ENCODE results near the gene ADIRF.
"Not testable (repeated sequence)": the region's sequence is repeated elsewhere in the genome, so short reads cannot be mapped to it uniquely, and the experiment has no call there.

ADIRF gene

DNA sequence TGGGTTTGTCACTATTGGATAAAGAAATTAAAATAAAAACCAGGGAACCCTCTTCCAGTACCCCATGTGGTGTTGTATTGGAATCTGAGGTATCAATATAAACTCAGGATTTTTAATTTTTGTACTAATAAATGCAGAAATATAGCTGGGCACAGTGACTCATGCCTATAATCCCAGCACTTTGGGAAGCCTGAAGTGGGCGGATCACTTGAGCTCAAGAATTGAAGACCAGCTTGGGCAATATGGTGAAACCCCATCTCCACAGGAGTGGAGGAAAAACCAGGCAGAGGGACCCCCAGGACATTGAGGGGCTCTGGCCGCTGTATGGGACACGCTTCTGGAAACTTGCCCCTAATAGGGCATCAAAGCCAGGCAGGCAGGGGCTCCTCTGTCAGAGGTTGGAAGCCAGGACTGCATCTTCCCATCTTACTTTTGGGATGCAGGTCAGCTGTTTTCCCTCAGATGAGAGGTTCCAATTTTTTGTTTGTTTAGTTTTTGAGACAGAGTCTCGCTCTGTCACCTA lies 11.1 kb downstream of the ADIRF start:
- no peak for DNase-seq (ENCODE audit: low read depth in 2 of 2)

DNA sequence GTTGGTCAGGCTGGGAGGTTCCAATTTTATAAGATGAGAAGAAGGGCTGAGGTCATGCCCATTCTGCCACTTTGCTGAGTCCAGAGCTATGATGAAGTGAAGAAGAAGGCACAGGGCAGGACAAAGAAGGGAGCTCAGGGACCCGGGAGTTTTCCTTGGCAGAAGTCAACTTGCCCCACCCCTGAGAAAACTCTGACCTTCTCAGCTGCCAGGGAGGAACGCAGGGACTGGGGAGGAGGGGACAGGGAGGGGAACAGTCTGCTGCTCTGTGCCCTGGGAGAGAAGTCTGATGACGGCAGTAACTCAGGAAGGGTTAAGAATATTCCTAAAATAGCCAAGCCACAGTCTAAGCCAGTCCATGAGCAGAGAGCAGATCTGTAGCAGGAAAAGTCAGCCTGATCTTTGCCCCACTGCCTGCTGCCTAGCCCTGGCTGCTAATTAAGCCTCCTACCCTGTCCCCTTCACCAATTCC lies 11.7 kb downstream of the ADIRF start:
- DNase-seq (ENCODE audit: low read depth in 2 of 2): no peak

DNA sequence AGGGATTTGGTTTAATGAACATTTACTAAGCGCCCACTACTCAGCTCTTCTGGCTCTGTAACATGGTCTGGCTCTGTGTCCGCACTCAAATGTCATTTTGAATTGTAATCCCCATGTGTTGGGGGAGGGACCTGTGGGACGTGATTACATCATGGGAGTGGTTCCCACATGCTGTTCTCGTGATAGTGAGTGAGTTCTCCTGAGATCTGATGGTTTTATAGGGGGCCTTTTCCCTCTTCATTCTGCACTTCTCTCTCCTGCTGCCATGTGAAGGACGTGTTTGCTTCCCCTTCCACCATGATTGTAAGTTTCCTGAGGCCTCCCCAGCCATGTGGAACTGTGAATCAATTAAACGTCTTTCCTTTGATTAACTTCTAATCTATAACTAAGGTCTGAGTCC lies 12.7 kb downstream of the ADIRF start:
- not testable (repeated sequence) for DNase-seq (ENCODE audit: low read depth in 2 of 2)

DNA sequence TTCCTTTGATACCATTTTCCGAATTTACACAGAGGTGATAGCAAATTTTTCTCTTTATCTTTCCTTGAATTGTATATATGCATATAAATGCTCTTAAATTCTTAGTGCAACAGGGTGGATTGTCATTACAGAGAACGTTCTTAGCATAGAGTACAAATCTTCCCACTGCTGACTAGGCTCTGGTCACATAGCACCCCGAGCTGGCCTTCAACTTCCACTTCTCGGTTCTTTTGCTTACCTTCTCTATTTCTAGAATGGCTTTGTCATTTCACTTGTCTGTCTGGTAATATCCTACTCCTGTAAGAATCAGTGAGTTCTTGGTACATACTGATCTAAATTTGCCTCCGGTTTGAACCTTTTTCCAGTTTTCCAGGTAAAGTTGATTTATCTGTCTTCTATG lies 13.4 kb downstream of the ADIRF start:
- no peak for DNase-seq (ENCODE audit: low read depth in 2 of 2)

DNA sequence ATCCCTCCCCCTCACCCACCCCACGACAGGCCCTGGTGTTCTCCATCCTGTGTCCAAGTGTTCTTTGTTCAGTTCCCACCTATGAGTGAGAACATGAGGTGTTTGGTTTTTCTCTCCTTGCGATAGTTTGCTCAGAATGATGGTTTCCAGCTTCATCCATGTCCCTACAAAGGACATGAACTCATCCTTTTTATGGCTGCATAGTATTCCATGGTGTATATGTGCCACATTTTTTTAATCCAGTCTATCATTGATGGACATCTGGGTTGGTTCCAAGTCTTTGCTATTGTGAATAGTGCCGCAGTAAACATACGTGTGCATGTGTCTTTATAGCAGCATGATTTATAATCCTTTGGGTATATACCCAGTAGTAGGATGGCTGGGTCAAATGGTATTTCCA lies 16.2 kb downstream of the ADIRF start:
- DNase-seq (ENCODE audit: low read depth in 2 of 2): not testable (repeated sequence)

DNA sequence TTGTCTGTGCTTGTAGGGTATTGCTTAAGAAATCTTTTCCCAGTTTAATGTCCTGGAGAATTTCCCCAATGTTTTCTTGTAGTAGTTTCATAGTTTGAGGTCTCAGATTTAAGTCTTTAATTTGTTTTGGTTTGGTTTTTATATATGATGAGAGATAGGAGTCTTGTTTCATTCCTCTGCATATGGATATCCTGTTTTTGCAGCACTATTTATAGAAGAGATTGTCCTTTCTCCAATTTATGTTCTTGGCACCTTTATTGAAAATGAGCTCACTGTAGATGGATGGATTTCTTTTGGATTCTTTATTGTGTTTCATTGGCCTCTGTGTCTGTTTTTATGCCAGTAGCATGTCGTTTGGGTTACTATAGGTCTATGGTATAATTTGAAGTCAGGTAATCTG lies 20.2 kb downstream of the ADIRF start:
- no peak for DNase-seq (ENCODE audit: low read depth in 2 of 2)

DNA sequence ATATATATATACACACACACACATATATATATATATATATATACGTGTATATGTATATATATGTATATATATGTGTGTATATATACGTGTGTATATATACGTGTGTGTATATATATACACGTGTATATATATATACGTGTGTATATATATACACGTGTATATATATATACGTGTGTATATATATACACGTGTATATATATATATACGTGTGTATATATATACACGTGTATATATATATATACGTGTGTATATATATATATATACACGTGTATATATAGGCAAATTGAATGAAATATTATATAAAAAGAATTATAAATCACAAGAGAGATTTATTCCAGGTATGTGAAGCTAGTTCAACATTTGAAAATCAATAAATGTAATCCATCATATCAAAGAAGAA lies 23.1 kb downstream of the ADIRF start:
- not testable (repeated sequence) for DNase-seq (ENCODE audit: low read depth in 2 of 2)

DNA sequence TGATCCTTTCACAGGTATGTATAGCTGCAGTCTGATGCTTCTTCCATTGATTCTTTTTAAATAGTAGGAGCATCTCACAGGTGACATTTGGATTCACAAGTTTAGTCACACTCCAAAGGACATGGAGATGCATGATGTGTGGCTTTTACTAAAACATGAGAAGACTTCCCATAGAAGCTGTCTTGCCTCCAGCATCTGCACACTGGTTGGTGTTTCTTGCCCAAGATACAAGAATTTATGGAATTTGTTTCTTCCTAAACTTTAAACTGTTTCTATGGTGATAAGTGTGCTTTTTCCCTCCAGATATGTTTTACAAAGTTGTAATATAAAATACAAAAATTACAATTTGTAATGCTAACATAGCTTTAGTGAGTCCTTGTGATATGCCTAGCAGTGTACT lies 24.2 kb downstream of the ADIRF start:
- no peak for DNase-seq (ENCODE audit: low read depth in 2 of 2)

DNA sequence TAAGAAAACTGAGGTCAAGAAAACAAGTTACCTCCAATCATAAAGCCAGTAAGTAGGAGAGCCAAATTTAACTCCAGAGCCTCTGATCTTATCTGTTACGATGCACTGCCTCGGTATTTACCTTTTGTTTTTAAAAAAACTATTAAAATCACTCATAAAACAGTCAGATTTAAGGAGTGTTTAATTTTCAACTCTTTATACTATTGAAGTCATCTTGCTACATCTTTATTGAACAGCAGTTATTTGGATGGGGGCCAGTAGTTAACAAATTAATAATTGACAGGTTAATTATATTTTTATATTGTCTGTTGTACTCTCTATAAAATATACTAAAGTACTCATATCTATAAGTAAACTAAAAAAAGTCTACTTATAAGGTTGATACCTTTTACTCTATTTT lies 24.6 kb downstream of the ADIRF start:
- DNase-seq (ENCODE audit: low read depth in 2 of 2): no peak

DNA sequence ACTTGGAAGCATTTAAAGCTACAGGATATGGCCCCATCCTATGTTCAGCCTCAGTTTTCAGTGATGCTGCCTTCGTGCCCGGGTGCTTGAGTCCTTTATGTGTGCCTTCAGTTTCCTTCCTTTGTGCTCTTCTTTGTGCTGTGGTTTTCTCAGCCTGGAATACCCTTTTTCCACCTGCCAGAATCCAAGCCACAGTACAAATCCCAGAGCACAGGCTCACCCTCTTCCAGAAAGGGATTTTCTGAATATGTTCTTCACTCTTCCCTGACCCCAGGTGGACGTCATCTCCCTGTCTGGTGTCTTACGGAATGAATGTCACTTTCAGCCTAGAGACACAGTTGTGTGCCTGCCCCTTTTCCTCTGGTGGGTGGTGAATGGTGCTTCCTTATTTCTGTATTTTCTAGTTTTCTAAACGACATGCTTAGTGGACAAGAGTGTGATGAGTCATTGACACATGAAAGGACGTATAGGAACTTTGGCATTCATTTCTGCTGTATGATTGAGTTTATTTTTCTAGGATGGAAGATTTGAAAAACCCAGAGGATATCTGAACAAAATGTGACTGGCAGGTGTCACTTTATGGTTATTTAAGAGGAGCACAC lies 31.6 kb downstream of the ADIRF start:
- DNase-seq (ENCODE audit: low read depth in 2 of 2): not testable (repeated sequence)

DNA sequence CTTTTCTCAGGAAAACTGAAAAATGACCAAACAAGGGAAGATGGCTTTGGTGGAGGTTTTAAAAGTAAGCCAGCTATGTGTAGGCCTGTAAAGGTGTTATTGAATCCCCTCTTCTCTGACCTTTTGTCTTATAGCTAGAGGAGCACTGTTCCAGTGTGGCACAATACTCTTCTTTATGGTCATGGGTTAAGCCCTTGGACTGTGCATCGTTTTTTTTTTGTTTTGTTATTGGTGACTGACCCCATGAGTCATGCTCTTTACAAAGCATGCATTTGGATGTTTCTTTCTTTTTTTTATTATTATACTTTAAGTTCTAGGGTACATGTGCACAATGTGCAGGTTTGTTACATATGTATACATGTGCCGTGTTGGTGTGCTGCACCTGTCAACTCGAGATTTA lies 32.2 kb downstream of the ADIRF start:
- DNase-seq (ENCODE audit: low read depth in 2 of 2): no peak

DNA sequence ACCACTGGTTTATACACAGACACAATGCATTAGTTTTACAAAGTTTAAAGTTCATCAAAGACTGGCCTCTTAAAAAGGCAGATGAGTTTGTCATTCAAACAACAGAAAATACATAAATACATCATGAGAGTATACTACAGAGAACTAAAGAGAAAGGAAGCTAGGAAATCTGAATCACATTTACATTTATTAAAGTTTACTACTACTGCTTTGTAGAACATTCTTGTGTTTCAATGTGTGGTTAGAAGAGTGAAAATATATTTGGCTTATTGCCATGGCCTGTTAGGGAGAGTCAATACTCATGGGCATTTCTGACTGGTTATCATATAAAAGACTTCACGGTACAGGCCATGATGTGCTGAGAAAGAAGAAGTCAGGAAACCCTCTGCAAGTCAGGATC lies 38.8 kb downstream of the ADIRF start:
- DNase-seq (ENCODE audit: low read depth in 2 of 2): not testable (repeated sequence)

DNA sequence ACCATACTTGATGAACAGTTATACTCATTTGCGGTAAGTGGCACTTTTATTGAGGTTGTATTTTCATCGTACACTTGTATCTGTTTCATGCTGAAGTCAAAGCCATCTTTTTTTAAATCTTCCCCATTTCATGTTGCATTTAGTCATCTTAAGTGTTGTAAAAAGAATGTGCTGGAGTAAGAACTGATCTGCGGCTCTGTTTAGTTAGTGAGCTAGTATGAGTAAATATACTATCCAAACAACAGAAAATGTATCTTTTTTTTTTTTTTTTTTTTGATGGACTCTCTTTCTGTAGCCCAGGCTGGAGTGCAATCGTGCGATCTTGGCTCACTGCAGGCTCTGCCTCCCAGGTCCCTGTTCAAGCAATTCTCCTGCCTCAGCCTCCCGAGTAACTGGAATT lies 39.4 kb downstream of the ADIRF start:
- DNase-seq (ENCODE audit: low read depth in 2 of 2): not testable (repeated sequence)

DNA sequence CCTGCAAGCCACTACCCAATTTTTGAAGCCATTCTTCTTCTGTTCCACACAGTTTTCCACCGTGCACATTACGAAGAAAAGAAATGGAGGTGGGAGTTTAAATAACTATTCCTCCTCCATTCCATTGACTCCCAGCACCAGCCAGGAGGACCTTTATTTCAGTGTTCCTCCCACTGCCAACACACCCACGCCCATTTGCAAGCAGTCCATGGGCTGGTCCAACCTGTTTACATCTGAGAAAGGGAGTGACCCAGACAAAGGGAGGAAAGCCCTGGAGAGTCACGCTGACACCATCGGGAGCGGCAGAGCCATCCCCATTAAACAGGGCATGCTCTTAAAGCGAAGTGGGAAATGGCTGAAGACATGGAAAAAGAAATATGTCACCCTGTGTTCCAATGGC lies 40.0 kb downstream of the ADIRF start:
- not testable (repeated sequence) for DNase-seq (ENCODE audit: low read depth in 2 of 2)

DNA sequence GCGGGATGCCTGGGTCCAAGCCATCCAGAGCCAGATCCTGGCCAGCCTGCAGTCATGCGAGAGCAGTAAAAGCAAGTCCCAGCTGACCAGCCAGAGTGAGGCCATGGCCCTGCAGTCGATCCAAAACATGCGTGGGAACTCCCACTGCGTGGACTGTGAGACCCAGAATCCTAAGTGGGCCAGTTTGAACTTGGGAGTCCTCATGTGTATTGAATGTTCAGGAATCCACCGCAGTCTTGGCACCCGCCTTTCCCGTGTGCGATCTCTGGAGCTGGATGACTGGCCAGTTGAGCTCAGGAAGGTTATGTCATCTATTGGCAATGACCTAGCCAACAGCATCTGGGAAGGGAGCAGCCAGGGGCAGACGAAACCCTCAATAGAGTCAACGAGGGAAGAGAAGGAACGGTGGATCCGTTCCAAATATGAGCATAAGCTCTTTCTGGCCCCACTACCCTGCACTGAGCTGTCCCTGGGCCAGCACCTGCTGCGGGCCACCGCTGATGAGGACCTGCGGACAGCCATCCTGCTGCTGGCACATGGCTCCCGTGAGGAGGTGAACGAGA lies 40.9 kb downstream of the ADIRF start:
- DNase-seq (ENCODE audit: low read depth in 2 of 2): not testable (repeated sequence)

DNA sequence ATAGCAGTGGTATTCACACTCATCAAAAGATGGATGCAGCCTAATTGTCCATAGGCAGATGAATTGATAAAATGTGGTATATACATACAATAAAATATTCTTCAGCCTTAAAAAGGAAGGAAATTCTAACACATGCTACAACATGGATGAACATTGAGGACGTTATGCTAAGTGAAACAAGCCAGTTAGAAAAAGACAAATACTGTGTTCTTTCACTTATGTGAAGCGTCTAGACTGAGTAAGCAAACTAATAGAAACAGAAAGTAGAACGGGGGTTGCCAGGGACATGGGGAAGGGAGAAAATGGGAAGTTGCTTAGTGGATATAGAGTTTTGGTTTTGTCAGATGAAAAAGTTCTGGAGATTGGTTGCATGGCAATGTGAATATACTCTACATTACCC lies 45.2 kb downstream of the ADIRF start:
- not testable (repeated sequence) for DNase-seq (ENCODE audit: low read depth in 2 of 2)

DNA sequence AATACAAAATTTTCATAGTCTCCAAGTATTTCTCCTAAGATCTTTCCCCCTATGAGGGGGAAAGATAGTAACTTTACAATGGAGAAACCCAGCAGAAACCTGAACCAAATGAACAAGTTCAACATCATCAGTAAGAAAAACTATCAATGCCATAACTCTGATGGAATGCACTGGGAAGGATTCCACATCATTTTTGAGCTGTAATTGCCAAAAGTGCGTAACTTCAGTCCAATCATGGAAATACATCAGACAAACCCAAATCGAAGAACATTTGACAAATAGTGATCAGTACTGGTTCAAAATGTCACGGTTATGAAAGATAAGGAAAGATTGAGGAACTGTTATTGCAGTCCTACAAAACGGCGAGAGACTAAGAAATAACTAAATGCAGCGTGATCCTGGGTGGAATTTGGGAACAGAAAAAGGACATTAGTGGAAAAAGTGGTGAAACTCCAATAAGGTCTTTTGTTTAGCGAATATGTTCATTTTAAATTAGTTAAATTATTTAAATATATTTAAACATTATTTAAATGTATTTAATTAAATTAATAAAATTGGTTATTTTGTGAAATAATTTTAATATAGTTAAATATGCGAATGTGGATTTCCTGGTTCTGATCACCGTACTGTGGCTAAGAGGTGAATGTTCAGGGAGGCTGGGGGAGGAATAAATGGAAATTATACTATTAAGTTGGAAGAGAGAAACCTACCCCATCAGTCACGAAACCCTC lies 46.9 kb downstream of the ADIRF start:
- DNase-seq (ENCODE audit: low read depth in 2 of 2): not testable (repeated sequence)

DNA sequence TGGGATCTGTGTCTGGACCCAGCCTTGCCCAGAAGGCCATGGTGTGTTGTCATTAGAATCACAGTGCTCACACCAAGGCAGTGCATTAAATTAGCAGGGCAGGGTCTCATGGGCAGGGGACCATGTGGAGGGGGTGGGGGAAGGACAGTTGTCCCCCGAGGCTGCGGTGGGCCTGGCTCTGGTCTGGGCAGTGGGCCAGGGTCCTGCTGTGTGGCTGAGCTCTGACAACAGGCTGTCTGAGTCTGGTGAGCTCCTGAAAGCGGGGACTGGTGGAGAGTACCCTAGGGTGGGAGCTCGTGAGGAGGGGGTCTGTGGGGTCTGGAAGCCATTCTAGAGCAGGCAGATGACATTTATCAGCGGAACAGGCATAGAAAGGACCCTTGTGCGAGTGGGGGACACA lies 49.8 kb downstream of the ADIRF start:
- DNase-seq (ENCODE audit: low read depth in 2 of 2): not testable (repeated sequence)

DNA sequence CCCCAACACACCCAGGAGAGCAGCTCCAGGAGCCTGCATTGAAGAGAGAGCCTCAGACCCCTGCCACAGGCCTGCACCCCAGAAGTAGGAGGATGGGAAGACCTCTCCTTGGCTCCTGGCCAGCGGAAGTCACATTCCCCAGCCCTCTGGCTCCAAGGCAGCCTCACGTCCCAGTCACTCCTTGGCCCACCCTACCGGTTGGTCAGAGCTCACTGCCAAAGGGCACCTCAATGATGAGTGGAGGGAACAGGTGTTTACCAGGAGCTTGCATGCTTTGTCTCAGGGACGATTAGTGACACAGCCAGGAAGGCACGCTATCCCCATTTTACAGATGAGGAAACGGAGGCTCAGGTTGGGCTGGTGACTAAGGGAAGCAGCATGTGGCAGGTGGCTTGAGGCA lies 50.8 kb downstream of the ADIRF start:
- DNase-seq (ENCODE audit: low read depth in 2 of 2): not testable (repeated sequence)

DNA sequence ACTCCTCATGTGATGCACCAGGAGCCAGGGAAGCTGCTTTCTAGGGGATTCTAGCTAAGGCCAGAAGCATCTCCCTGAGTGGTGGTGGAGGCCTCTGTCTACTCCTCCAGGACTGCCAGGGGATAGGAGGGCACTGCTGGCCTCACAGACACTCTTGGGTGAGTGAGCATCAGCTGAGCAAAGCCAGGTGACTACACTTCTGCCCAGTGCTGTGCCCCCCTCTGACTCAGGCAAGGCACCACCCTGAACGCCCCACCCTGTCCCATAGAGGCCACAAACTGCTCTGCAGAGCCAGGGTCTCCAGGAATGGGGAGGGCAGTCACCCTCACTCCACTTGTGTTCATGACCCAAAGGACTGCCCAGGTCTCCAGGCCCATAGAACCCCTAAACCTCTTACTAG lies 51.2 kb downstream of the ADIRF start:
- DNase-seq (ENCODE audit: low read depth in 2 of 2): not testable (repeated sequence)

DNA sequence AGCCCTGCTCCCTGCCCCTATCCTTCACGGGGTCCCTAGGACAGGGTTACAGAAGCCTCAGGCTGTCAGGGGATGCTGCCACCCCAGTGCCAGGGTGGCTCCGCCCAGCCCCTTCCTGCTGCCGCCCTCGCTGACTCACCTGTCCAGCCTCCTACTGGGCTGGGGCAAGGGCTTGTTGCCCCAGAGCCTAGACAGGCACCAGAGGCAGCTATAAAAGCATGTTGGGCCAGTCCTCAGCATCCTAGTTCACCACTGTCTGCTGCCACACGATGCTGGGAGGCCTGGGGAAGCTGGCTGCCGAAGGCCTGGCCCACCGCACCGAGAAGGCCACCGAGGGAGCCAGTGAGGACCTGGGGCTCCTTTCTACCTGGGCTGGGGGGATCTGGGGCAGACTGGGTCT lies 51.8 kb downstream of the ADIRF start, which contains the start of gene FAM25A:
Gene FAM25A, plus strand, starts transcription at position 239 of the 400 bp plus-strand sequence. Its CDS starts 31 bp downstream, at position 270.
- not testable (repeated sequence) for DNase-seq (ENCODE audit: low read depth in 2 of 2)

Measured in stimulated activated CD4-positive, alpha-beta T cell treated with anti-CD3 and anti-CD28 coated beads, Interleukin-4, amount 100 ng/mL, for 48 hours (primary cell).